HG02970 (cell line): ENCODE measurements around the gene RAD51.

Experiments
- ATAC-seq: cut with Tn5 transposase; IDR thresholded peaks from one replicate; pipeline ENCODE4 v1.9.1; 2021; ENCODE audit warnings: mild to moderate bottlenecking, moderate library complexity, moderate number of reproducible peaks; ENCODE audit not compliant: unreplicated experiment, low FRiP score

The RAD51 gene

GRCh38 chr15:40775740-40776536, 81.0 kb downstream of the RAD51 start:
- ATAC-seq = no peak

GRCh38 chr15:40776537-40777141, 81.7 kb downstream of the RAD51 start:
- ATAC-seq = no peak
